HG02623 (cell line): Measurements from ENCODE around the gene TRPM2.
"Not testable (repeated sequence)": the region's sequence is repeated elsewhere in the genome, so short reads cannot be mapped to it uniquely, and the experiment has no call there.

Experiments used
- ATAC-seq: cut with Tn5 transposase; IDR thresholded peaks from one replicate; pipeline ENCODE4 v1.9.1; 2021; ENCODE audit warnings: moderate library complexity; ENCODE audit not compliant: unreplicated experiment

The TRPM2 gene

DNA sequence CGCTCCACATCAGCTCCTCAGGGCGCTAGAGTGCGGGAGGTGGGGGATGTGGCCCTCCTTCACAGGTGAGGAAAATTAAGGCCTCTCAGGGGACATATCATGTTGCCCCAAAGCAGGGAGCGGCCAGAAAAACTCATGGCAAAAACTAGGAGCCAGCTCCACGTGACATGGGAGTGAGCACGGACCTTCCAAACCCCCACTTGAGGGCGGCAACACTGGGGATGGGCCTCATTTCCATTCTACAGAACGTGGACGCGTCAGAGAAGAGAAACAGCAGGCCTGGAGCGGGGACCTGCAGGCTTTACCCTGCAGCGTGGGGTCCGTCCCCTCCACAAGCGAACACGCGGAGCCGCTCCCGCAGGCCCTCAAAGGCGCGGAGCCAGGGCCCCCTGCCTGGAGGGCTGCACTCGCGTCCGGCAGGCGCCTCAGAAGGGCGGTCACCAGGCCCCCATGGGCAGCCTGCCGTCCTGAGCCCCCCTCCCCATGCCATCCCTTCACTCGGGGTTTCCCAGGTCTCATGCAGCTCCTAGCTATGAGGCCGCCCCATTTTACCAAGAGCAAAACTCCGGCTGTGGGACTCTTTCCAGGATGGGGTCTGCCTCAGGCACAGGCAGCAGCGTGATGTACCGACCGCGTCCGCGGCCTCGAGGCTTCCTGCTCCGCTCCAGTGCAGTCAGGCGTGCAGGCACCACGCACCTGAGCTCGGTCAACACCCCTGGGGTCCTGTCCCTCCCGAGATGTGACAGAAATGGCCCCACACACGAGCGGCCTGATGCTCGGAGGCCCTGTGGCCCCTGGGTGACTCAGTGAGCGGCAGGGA, 19.7 kb upstream of the TRPM2 start:
- ATAC-seq: no peak

DNA sequence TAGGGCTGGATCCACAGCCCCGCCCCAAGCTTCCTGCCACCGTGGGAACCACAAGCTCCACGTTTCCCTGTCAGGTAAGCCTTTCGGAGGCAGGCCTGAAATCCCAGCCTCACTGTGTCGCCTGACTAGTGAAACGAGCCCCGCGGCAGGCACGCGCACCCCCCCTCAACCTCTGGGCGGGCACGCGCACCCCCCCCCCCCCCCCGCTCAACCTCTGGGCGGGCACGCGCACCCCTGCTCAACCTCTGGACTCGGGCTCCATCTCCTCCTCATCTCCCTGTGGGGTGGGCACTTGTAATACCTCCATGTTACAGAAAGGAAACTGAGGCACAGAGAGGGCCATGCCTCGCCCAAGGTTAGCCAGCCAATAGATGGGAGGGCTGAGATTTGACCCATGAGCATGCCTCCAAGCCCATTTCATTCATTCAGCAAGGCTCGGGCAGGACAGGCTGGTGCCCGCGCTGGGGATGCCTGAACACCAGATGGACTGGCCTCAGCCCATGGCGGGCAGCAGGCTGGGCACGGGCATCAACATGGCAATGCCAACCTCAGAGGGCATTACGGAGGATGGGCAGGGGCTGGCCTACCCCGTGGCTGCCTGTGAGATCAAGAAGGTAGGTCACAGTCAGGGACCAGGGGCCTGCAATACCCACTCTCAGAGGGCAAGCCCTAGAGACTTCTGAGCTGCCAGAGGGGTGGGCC, 18.9 kb upstream of the TRPM2 start:
- no peak for ATAC-seq

DNA sequence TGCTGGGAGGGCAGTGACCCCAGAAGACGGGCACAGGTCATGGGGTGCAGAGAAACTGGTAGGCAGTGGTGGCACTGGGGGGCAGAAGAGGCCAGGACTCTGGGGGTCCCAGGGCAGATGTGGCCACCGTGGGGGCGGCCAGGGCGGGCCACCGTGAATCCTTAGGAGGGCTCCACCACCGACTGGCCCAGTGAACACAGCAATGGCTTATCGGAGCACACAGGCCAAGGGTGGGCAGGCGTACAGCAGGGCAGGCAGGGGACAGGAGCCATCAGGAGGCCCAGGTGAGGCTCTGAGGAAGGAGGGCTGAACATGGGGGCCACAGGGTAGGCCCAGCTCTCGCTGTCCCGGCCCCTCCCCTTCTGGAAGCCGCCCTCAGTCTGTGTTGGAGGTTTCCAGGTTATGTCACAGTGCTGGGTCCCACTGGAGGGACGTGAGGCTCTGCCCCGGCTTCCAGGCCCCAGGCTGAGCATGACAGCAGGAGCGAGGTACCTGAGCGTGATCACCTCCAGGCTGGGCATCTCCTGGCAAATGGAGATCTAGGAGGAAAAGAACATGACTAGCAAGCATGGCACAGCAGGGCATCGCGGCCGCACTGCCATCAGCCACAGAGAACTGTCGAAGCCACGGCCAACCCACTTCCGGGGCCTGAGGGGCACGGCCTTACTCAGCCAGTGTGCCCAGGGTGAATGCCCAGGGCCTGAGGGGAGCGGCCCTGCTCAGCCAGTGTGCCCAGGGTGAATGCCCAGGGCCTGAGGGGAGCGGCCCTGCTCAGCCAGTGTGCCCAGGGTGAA, 18.0 kb upstream of the TRPM2 start:
- ATAC-seq: no peak

DNA sequence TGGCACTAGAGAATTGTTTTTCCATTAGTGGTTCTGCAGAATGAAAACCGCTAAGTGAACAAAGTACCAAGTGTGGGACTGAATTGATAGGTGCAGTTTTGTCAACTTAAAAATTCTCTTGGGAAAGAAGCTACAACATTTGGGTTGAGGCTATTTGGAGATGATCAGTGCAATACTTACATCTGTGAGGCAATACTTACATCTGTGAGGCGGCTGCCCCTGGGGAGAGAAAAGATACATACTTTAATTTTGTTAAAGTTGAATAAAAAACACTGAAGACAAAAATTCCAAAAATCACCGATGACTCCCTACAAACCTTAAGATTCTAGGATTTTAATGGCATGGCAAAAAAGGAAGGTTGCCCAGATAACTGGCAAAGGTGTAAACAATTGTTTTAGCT, 16.0 kb upstream of the TRPM2 start:
- no peak for ATAC-seq

DNA sequence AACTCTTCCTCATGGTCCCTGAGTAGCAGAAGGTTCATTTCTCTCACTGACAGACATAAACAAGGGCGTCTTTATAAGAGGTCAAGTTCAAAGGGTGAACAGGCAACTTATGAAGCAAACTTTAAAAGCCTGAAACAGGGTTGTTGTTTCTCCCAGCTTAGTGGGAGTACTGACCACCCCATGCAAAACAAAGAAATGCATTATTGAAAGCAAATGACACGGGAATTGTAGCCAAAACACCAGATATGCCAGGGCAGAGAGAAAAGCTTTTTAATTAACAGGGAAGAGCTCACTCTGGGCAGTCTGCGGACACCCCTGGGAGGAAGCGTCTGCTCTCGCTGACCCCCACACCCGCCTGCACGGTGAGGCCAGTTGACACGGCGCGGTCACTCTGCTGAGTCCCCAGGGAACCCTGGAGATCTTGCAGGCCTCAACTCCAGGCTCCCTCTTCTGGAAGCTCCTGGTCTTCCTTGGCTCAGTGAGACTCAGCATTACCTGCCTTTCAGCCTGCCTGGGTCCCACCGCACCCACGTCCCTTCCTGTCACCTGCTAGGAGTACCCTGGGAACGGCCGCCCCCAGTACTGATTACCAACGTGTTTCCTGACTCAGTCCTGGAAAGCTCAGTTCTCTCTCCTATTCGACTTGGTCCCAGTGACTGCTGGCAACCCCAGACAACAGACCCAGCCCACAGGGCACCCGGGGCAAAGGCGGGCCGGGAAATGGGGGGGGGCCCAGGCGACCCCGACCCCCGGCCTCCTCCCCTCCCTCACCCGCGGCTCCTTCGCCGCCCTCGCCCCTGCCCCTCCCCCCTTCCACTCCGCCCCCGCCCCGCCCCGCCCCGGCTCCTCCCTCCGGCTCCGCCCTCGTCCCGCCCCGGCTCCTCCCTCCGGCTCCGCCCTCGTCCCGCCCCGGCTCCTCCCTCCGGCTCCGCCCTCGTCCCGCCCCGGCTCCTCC, 15.2 kb upstream of the TRPM2 start:
- no peak for ATAC-seq

DNA sequence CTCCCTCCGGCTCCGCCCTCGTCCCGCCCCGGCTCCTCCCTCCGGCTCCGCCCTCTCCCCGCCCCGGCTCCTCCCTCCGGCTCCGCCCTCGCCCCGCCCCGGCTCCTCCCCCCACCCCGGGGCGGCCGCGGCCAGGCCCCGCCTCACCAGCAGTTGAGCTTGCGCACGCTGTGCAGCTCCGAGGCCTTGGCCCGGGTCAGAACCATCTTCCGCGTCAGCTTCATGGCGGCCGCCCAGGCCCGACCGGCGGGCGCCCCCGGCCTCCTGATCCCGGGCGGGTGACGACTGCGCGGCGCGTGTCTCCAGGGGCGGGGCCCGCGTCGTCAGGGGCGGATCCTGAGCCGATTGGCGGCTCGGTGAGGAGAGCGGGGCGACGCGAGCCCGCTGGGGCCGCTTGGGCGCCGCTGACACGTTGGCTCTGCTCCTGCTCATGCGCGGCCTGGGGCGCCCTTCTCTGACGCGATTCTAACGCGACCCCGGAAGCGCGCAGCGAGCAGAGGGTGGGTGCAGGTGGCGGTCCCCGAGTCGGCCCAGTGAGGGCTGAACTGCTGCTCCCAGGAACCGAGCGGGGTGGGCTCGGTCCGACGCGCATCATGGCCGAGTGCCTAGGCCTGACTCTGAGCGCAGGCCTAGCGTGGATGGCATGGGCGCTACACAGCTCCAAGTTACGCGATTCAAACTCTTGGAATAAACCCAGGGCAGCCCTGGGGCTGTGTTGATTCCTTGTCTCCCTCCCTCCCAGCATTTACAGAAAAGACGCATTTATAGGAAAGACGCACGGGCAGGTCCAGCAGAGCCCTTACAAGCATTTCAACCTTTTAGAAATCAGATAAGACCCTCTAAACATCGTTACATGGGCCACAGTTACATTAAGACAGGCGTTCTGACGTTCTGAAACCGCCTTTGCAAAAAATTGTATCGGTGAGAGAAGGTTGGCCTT, 14.2 kb upstream of the TRPM2 start, which contains the start of gene CFAP410:
TSS of gene CFAP410 (minus strand) at position 420 of the 940 bp plus-strand sequence. CDS start at position 224, 196 bp downstream.
- ATAC-seq: peak; percentile 85

DNA sequence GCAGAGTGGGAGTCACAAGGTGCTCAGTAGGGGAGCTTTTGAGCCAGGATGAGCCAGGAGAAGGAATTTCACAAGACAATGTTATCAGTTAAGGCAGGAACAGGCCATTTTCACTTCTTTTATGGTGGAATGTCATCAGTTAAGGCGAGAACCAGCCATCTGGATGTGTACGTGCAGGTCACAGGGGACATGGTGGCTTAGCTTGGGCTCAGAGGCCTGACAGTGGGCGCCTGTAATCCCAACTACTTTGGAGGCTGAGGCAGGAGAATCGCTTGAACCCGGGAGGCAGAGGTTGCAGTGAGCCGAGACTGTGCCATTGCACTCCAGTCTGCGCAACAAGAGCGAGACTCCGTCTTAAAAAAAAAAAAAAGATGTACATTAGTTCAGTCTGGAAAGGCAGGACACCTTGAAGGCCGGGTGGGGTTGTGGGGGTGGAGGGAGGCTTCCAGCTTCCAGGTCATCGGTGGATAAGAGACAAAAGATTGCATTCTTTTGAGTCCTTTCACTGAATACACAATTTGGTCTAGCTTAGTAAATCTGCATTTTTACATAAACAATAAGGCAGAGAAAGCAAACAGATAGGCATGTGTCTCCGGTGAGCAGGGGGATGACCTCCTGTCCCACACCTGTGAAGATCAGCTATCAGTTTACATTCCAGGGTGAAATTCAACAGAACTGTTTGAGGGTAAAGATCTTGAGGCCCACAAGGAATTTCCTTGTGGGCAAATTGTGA, 11.5 kb upstream of the TRPM2 start:
- ATAC-seq: not testable (repeated sequence)

DNA sequence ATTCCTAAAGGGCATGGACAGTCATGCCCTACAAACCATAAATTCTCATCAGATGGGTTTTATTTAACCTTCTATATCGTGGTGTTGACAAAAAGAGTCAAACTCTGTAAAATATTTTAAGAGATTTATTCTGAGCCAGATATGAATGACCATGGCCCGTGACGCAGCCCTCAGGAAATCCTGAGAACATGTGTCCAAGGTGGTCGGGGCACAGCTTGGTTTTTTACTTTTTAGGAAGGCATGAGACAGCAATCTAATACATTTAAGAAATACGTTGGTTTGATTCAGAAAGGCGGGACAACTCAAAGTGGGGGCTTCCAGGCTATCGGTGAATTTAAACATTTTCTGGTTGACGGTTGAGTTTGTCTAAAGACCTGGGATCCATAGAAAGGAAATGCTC, 10.4 kb upstream of the TRPM2 start:
- not testable (repeated sequence) for ATAC-seq

DNA sequence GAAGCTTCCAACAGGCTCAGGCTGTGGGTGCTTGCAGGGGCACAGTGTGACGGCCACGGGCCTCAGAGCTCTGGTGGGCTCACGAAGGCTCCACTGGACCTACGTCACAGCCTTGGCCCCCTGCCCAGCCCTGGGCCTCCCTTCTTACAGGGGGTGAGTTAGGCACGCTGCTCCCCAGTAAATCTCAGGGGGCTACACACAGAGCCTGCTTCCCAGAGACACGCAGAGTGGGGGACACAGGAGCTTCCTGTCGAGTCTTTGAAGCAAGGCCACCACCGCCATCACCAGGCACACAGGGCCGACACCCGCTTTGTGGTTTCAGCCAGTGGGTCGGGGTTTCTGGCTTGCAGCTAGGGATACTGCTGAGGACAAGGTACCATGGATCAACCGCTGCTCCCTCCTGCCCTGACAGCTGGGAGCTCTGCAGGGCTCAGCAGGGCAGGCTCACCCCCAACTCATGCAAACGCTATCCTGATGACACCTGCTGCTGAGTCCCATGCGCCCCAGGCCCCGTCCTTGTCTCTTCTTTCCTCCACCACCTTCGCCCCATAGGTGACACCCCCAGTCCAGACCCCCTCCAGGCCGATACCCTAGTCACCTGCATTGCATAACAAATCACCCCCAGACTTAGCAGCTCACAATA, 8.8 kb upstream of the TRPM2 start:
- ATAC-seq: no peak

DNA sequence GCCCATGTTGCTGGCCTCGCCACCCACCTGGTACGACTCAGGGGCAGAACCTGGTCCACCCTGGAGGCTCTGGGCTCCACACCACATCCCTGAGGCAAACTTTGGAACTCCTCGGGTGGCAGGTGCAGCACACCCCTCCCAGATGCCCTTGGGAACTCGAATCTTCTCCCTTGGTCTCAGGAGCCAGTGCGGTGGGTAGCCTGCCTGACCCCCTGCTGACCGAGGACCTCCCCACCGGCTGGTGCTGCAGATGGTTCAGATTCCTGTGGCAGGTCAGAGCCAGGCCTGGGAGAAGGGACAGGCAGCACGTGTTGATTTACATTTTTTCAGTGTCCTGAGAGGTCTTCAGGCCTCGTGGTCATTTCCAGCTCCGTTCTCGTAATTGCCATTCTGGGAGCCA, 7.9 kb upstream of the TRPM2 start:
- no peak for ATAC-seq

DNA sequence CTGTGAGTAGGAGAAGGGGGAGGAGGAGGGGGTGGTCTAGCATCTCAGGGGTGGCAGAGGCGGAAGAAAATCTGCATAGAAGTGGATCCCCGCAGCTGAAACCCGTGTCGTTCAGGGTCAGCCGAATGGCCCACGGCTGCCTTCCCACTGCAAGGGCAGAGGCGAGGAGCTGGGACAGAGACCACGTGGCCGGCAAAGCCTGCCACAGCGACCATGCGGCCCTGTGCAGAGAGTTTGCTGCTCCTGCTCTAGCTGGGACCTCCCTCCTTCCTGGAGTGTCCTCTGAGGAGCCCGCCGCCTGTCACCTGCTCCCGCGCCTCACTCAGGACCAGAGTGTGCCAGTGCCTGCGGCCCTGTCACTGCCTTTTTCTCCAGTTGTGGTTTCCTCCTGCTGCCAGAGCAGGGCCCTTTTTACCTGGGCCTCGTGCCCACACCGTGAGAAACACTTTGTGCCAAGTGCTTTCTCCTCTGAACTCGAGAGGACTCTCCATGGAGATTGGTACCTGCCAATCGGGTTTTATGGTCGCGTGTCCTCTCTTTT, 5.4 kb upstream of the TRPM2 start:
- no peak for ATAC-seq

DNA sequence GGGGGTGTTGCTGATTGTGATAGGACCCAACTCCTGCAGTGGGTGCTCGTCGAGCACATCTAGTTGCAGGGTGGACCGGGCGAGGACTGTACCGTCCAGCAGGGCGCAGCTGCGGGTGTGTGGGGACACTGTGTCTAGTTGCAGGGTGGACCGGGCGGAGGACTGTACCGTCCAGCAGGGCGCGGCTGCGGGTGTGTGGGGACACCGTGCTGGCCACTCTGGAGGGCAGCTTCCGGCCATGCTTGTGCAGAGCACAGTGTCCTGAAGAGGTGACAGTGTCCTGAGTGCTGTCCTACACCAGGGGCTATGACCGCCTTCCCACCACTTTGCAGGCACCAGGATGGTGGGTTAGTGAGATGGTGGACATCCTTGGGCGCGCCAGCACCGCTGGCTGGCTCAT, 4.6 kb upstream of the TRPM2 start:
- no peak for ATAC-seq

DNA sequence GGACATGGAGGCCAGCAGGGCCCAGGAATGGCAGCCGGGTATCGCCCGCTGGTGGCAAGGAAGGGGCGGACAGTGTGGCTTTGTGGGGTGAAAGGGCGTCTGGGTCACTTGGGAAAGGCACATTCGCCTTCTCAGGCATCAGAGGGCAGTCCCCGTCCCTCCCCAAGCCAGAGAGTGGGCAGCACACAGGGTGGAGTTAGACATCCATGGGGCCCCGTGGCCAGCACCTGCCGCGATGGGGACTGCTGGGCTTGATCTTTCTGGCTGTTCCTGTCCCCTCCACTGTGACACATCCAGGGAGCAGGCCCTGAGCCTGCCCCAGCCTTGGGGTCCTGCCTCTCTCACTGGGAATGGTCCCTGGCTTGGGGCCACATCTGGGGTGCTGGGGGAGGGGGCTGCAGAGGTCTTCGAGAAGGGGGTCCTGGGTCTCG, 4.0 kb upstream of the TRPM2 start:
- no peak for ATAC-seq

DNA sequence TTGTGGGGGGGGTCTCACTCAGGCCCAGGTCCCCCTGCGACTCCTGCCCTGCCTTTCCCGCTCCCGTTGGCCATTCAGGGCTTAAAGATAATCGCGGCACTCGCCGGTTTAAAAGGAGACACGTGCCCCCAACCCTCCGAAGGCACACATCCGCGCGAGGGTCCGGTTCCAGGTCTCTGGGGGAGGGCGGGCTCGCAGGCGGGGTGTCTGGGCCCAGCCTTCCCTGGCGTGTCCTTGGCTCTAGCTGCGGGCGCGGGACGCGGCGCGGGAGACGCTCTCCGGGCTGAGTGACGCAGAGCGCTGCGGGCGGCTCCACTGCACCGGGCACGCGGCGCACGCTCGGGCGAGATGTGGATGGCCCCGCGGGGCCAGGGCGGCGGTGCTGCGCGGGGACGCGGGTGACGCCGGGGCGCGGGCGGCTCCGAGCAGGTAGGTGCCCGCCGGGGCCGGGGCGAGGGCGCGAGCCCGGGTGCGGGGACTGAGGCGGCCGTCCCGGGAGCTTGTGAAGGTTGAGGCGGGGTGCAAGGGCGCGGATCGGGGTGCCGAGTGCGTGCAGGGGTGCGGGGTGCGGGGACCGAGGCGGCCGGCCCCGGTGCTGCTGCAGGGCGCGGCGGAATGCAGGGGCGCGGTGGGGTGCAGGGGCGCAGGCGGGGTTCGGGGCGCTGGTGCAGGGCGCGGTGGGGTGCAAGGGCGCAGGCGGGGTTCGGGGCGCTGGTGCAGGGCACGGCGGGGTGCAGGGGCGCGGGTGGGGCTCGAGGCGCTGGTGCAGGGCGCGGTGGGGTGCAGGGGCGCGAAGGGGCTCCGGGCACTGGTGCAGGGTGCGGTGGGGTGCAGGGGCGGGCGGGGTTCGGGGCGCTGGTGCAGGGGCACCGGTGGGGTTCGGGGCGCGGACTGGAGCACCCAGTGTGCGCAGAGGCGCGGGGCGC, 3.3 kb upstream of the TRPM2 start:
- ATAC-seq: no peak

DNA sequence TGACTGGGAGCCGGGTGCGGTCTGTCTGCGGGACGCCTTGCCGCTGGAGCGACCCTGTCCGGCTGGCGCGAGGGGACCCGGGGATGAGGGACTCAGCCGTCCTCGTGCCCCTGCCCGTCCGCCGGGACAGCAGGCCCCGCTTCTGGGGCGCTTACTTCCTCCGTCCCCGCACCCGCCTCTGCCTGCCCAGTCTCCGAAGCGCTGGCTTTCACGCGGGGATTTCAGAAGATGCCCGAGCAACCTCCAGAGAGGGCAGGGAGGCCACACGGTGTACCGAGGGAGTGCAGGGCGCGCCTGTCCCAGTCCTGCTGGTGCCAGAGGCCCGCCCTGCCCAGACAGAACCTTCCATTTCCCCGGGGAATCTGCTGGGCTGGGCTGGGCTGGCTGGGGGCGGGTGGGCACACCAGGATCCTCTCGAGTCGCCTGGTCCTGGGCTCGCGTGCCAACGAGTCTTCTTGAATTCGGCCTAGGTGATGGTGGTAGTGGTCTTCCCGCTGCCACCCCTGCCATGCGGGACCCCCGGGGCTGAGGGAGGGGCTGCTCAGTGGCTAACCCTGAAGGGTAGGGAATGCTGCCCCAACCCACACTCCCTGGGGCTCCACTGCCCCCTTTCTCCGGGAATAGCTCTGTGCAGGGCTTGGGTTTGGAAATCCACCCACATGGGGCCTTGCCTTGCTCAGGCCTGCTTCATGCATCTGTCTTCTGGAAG, 2.5 kb upstream of the TRPM2 start:
- no peak for ATAC-seq
